Astrocyte of the spinal cord (primary cell): ENCODE results near the gene IQGAP2.

Source experiments
- DNase-seq: peaks from one replicate; pipeline ENCODE4 v3.0.0; 2011; ENCODE audit warnings: low read depth, low spot score
- H3K4me3 ChIP-seq: 2 replicates; pipeline ENCODE4 v1.5.1; 2011; ENCODE audit warnings: low read depth, mild to moderate bottlenecking, low read length, moderate library complexity
- CTCF ChIP-seq: IDR thresholded peaks from 2 replicates; pipeline ENCODE4 v1.5.1; 2012; ENCODE audit warnings: low read depth, mild to moderate bottlenecking, low read length, inconsistent platforms
- in situ Hi-C: cut with HindIII; loops from 2 replicates; pipeline ENCODE4 v1.10.0; 2017; ENCODE audit warnings: low sequenced_read_pairs

IQGAP2 gene

GRCh38 chr5:76462097-76462667 lies 59.1 kb downstream of the IQGAP2 start:
- DNase-seq: no peak
- in situ Hi-C loops: no loop called here
- no peak overlapping the region for H3K4me3 ChIP-seq

GRCh38 chr5:76467216-76467615 lies 64.1 kb downstream of the IQGAP2 start:
- in situ Hi-C loops: no loop called here
- no peak overlapping the region for H3K4me3 ChIP-seq
- no peak for DNase-seq
- no peak for TF ChIP-seq CTCF

More at GRCh38 chr5:76462097-76462667, 59.1 kb downstream of the IQGAP2 start:
- TF ChIP-seq CTCF: no peak

GRCh38 chr5:76468635-76469425 lies 65.7 kb downstream of the IQGAP2 start:
- no peak overlapping the region for H3K4me3 ChIP-seq
- in situ Hi-C loops: no loop called here
- no peak for DNase-seq
- TF ChIP-seq CTCF: no peak

- no peak overlapping the region for H3K4me3 ChIP-seq
- in situ Hi-C loops: no loop called here
- DNase-seq: no peak
- TF ChIP-seq CTCF: no peak
Observed at GRCh38 chr5:76469656-76470290, 66.7 kb downstream of the IQGAP2 start.

- DNase-seq: no peak
- no peak for TF ChIP-seq CTCF
- in situ Hi-C loops: no loop called here
- H3K4me3 ChIP-seq: no peak overlapping the region
Observed at GRCh38 chr5:76470976-76471375, 67.9 kb downstream of the IQGAP2 start.

GRCh38 chr5:76471406-76471805 lies 68.3 kb downstream of the IQGAP2 start:
- TF ChIP-seq CTCF: no peak
- in situ Hi-C loops: no loop called here
- DNase-seq: no peak

More at GRCh38 chr5:76471406-76471805, 68.3 kb downstream of the IQGAP2 start:
- no peak overlapping the region for H3K4me3 ChIP-seq
